NCI-H1694 (cell line): ENCODE results near the gene VTI1A.

ENCODE experiments used
- DNase-seq: peaks from one replicate; lab custom pipeline; 2025; lab: John Stamatoyannopoulos, UW

The VTI1A gene

GRCh38 chr10:112639298-112639697 lies 192.3 kb downstream of the VTI1A start:
- DNase-seq: no peak

- DNase-seq: no peak
Observed at GRCh38 chr10:112640638-112641037, 193.6 kb downstream of the VTI1A start.

GRCh38 chr10:112643600-112644264 lies 196.7 kb downstream of the VTI1A start:
- DNase-seq: no peak

GRCh38 chr10:112644265-112644645 lies 197.2 kb downstream of the VTI1A start:
- no peak for DNase-seq

- no peak for DNase-seq
Observed at GRCh38 chr10:112649006-112649821, 202.2 kb downstream of the VTI1A start.

- DNase-seq: no peak
Observed at GRCh38 chr10:112649822-112650152, 202.8 kb downstream of the VTI1A start.

- no peak for DNase-seq
Observed at GRCh38 chr10:112650588-112651030, 203.6 kb downstream of the VTI1A start.

GRCh38 chr10:112653215-112653614 lies 206.2 kb downstream of the VTI1A start:
- DNase-seq: no peak

GRCh38 chr10:112653851-112654250 lies 206.8 kb downstream of the VTI1A start:
- no peak for DNase-seq

GRCh38 chr10:112654794-112655193 lies 207.8 kb downstream of the VTI1A start:
- no peak for DNase-seq

- no peak for DNase-seq
Observed at GRCh38 chr10:112655722-112656121, 208.7 kb downstream of the VTI1A start.

GRCh38 chr10:112658465-112658864 lies 211.4 kb downstream of the VTI1A start:
- no peak for DNase-seq

GRCh38 chr10:112658900-112659638 lies 212.1 kb downstream of the VTI1A start:
- DNase-seq: no peak

- DNase-seq: no peak
Observed at GRCh38 chr10:112663234-112664125, 216.5 kb downstream of the VTI1A start.

- no peak for DNase-seq
Observed at GRCh38 chr10:112666094-112666493, 219.1 kb downstream of the VTI1A start.

- no peak for DNase-seq
Observed at GRCh38 chr10:112669989-112670388, 223.0 kb downstream of the VTI1A start.

- DNase-seq: no peak
Observed at GRCh38 chr10:112671743-112672142, 224.7 kb downstream of the VTI1A start.

- no peak for DNase-seq
Observed at GRCh38 chr10:112672706-112673105, 225.7 kb downstream of the VTI1A start.

GRCh38 chr10:112675560-112676083 lies 228.6 kb downstream of the VTI1A start:
- DNase-seq: no peak

GRCh38 chr10:112677689-112678088 lies 230.7 kb downstream of the VTI1A start:
- no peak for DNase-seq

- DNase-seq: no peak
Observed at GRCh38 chr10:112678581-112678980, 231.6 kb downstream of the VTI1A start.

GRCh38 chr10:112678987-112679386 lies 232.0 kb downstream of the VTI1A start:
- no peak for DNase-seq
